ENCODE data around the gene CRTC2. TPM values are rescaled to one million over a fixed set of nuclear protein-coding genes. Genes with fewer than 3 reads are reported as not detected.

CRTC2 gene
- total and polyA plus RNA-seq, 9 of the 15 experiments (the other 6 are each of a cell fraction or from before 2014, with no cell fraction given): 2.7 to 26.4 (median 10.2) TPM

DNA sequence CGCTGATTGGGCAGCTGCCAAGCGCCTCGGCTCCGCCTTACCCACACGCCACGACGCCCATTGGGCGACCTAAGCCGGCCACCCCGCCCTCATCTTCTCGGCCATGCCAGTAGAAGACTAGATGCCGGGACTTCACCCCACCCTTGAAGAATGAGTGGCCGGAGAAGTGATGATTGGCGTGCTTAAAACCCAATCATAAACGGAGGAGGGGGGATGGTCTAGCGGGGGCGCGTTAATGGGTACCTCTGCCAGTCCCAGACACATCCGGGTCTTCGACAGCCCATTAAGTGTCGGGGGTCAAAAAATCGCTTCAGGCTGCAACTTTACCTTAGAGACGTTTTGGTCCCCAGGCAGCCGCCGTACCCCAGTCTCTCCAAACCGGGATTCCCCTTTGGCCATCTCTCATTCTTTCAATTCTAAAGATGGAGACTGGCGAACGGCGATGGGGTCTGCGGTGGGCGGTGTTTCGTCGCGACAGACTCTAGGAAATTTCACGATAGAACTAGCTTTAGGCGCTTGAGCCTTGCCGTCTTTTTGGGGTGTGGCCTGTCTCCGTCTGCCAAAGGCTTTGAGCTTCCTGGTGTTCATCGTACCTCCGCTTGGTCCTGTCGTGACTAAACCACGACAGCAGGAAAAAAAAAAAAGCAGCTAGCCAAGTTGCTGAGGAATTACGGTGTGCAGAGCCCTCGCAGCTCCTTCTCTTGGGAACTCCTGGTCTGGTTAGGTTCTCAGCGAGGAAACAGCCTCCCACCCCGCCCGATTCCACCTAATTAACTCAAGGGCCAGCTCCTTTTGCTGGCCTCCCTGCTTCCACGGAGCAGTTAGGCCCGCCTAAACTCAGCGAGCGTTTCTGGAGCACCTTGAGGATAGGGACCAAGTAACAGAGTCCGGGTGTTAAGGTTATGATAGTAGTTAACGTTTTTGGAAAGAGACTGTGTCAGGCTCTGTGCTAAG is 35.2 kb downstream of the CRTC2 start, which contains the start of gene GATAD2B (continued):
- TF ChIP-seq, protein P1, sequence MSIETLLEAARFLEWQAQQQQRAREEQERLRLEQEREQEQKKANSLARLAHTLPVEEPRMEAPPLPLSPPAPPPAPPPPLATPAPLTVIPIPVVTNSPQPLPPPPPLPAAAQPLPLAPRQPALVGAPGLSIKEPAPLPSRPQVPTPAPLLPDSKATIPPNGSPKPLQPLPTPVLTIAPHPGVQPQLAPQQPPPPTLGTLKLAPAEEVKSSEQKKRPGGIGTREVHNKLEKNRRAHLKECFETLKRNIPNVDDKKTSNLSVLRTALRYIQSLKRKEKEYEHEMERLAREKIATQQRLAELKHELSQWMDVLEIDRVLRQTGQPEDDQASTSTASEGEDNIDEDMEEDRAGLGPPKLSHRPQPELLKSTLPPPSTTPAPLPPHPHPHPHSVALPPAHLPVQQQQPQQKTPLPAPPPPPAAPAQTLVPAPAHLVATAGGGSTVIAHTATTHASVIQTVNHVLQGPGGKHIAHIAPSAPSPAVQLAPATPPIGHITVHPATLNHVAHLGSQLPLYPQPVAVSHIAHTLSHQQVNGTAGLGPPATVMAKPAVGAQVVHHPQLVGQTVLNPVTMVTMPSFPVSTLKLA (conservative IDR thresholded peaks at IDR 0.05): peak in 1 of 2 experiments; percentile 61; a peak in 2 of 4 replicates
- TF ChIP-seq SNIP1 (IDR thresholded peaks at IDR 0.05; ENCODE audit: low read depth) (no peak), HEY1 (CRISPR knock-in tag; IDR thresholded peaks at IDR 0.05; ENCODE audit: borderline replicate concordance) (no peak), SUPT5H (IDR thresholded peaks at IDR 0.05) (peak; percentile 45), EP400 (IDR thresholded peaks at IDR 0.05) (peak; percentile 74), FOSL1 (tag; conservative IDR thresholded peaks at IDR 0.05) (no peak; the same call in 1 of the 2 replicates), SMAD1 (IDR thresholded peaks at IDR 0.05; ENCODE audit: low read depth, low read length, partially characterized antibody) (no peak), ZNF644 (tag; IDR thresholded peaks at IDR 0.05; ENCODE audit: low read depth) (no peak), ZNF274 (IDR thresholded peaks at IDR 0.05; ENCODE audit: borderline replicate concordance, low read depth, low read length) (no peak), MED1 (CRISPR knock-in tag; IDR thresholded peaks at IDR 0.05; ENCODE audit: borderline replicate concordance) (no peak), ZSCAN32 (CRISPR knock-in tag; IDR thresholded peaks at IDR 0.05) (no peak)
- TF ChIP-seq, protein P2, sequence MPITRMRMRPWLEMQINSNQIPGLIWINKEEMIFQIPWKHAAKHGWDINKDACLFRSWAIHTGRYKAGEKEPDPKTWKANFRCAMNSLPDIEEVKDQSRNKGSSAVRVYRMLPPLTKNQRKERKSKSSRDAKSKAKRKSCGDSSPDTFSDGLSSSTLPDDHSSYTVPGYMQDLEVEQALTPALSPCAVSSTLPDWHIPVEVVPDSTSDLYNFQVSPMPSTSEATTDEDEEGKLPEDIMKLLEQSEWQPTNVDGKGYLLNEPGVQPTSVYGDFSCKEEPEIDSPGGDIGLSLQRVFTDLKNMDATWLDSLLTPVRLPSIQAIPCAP (CRISPR knock-in tag; IDR thresholded peaks at IDR 0.05; ENCODE audit: borderline replicate concordance): no peak
- TF ChIP-seq, protein P3, sequence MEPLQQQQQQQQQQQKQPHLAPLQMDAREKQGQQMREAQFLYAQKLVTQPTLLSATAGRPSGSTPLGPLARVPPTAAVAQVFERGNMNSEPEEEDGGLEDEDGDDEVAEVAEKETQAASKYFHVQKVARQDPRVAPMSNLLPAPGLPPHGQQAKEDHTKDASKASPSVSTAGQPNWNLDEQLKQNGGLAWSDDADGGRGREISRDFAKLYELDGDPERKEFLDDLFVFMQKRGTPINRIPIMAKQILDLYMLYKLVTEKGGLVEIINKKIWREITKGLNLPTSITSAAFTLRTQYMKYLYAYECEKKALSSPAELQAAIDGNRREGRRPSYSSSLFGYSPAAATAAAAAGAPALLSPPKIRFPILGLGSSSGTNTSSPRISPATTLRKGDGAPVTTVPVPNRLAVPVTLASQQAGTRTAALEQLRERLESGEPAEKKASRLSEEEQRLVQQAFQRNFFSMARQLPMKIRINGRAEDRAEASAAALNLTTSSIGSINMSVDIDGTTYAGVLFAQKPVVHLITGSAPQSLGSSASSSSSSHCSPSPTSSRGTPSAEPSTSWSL (CRISPR knock-in tag; IDR thresholded peaks at IDR 0.05; ENCODE audit: borderline replicate concordance): no peak
- TF ChIP-seq, protein P4, sequence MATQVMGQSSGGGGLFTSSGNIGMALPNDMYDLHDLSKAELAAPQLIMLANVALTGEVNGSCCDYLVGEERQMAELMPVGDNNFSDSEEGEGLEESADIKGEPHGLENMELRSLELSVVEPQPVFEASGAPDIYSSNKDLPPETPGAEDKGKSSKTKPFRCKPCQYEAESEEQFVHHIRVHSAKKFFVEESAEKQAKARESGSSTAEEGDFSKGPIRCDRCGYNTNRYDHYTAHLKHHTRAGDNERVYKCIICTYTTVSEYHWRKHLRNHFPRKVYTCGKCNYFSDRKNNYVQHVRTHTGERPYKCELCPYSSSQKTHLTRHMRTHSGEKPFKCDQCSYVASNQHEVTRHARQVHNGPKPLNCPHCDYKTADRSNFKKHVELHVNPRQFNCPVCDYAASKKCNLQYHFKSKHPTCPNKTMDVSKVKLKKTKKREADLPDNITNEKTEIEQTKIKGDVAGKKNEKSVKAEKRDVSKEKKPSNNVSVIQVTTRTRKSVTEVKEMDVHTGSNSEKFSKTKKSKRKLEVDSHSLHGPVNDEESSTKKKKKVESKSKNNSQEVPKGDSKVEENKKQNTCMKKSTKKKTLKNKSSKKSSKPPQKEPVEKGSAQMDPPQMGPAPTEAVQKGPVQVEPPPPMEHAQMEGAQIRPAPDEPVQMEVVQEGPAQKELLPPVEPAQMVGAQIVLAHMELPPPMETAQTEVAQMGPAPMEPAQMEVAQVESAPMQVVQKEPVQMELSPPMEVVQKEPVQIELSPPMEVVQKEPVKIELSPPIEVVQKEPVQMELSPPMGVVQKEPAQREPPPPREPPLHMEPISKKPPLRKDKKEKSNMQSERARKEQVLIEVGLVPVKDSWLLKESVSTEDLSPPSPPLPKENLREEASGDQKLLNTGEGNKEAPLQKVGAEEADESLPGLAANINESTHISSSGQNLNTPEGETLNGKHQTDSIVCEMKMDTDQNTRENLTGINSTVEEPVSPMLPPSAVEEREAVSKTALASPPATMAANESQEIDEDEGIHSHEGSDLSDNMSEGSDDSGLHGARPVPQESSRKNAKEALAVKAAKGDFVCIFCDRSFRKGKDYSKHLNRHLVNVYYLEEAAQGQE (IDR thresholded peaks at IDR 0.05; ENCODE audit: borderline replicate concordance): peak; percentile 39; the same call in 1 of the 2 replicates
- TF ChIP-seq, protein P4 (CRISPR knock-in tag; IDR thresholded peaks at IDR 0.05; ENCODE audit: low read depth): no peak

All from K562 (cell line).